NCI-H748 (cell line): ENCODE measurements around the gene ST8SIA1.
"Not testable (repeated sequence)": the region's sequence is repeated elsewhere in the genome, so short reads cannot be mapped to it uniquely, and the experiment has no call there.

ENCODE experiments used
- DNase-seq: peaks from one replicate; lab custom pipeline; 2025; ENCODE audit not compliant: unreplicated experiment; lab: John Stamatoyannopoulos, UW

ST8SIA1 gene, protein sequence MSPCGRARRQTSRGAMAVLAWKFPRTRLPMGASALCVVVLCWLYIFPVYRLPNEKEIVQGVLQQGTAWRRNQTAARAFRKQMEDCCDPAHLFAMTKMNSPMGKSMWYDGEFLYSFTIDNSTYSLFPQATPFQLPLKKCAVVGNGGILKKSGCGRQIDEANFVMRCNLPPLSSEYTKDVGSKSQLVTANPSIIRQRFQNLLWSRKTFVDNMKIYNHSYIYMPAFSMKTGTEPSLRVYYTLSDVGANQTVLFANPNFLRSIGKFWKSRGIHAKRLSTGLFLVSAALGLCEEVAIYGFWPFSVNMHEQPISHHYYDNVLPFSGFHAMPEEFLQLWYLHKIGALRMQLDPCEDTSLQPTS

DNA sequence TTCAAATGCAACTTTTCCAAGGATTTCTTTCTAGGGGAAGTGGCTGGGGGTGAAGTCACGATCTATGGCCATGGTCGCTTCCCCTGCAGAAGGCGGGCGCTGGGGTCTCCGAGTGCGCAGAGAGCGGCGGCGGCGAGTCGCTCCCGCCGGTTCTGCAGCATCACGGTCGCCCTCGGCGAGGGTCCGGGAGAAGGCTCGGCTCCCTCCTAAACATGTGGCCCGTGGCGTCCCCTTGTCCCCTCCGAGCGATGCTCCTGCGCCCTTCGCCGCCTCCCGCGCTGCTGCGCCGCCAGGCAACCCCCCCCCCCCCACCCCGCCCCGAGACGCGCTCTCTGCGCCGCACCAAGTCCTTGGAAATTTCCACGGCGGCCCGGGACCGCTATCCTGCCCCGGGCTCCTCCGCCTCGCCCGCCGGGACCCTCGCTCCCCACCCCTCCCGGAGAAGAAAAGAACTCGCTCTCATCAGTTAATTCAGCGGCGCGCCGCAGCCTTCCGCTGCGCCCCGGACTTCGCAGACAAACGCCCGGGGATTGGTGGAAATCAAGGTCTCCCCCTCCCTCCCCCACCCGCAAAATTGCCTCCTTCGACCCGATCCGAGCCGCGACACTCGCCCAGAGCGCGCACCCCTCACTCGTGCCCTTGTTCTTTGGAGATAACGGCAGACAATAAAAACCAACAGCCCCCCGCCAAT lies at the start of gene ST8SIA1:
Gene ST8SIA1, minus strand, starts transcription at position 298 of the 691 bp plus-strand sequence. CDS start 475 bp downstream, outside the sequence.
- peak; percentile 58 for DNase-seq

DNA sequence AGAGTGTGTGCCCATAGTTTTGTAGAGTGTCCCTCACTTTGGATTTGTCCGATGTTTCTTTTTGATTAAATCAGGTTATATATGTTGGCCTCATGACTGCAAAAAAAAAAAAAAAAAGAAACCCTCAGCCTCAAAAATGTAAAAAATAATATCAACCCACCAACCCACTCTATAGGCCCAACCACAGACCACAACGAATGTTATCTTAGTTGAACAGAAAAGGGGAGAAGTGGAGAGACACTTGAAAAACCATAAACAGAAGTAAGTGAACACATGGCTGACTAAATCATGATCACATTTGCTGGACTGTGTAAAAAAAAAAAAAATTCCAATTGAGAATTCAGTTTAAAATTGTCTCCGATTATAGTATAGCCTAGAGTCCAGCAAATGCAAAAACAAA lies 45.5 kb upstream of the ST8SIA1 start:
- DNase-seq, result no peak

DNA sequence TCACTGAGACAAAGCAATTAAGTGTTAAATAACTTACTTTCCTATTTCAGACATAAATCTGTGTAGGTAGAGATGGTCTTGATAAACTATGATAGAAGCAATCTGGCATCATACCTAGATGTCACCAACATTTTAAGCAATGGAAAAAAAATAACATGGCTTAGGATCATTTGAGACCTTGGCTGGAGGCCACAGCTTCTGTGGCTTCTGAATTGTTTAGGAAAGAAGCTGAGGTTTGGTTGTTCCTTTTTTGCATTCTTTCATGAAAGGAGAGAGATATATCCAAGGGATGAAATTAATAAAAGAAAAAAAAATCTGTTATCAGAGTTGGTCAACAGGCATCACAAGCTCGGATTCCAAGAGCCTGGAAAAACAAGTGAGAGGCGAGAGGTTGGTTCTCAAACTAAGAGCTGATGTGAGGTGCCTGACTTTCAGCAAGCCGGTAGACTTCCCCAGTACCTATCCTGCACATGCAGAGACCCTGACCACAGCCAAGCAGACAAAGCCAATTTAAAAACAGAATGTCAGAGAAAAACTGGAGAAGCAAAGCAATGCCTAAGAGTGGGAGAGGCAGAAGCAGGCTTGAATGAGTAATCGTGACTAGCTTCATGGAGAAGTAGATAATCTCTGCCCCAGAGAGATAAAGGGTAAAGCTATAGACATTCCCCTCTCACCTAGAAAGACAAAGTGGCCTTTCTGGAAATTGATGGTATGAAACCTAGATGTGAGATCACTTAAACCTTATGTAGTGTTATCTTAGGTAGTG lies 43.4 kb upstream of the ST8SIA1 start:
- no peak for DNase-seq

DNA sequence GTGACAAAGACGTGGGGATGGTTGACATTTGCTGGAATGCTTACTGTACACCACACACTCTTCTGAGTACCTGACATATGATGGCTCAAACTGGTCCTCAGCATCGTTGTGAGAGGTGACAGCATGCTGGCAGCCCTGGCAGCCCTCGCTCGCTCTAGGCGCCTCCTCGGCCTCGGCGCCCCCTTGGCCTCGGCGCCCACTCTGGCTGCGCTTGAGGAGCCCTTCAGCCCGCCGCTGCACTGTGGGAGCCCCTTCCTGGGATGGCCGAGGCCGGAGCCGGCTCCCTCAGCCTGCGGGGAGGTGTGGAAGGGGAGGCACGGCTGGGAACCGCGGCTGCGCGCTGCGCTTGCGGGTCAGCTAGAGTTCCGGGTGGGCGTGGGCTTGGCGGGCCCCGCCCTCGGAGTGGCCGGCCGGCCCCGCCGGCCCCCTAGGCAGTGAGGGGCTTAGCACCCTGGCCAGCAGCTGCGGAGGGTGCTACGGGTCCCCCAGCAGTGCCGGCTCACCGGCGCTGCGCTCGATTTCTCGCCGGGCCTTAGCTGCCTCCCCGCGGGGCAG lies 42.2 kb upstream of the ST8SIA1 start:
- not testable (repeated sequence) for DNase-seq

DNA sequence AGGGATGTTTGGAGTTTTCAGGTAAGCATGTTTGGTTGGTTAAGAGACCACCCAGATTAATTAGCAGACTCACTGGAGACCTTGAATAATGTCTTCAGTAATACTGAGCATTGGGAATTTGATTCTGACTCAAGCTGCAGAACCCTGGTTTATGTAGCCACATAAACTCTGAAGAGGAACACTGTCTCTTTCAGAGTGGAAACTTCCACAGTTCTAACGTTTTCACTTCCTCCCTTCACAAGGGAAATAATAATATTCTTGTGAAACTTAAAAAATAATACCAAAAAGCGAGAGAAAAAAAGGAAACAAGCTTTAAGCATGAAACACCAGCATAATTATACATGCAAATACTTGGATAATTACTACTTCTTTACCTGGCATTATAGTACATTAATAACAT lies 40.0 kb upstream of the ST8SIA1 start:
- no peak for DNase-seq

DNA sequence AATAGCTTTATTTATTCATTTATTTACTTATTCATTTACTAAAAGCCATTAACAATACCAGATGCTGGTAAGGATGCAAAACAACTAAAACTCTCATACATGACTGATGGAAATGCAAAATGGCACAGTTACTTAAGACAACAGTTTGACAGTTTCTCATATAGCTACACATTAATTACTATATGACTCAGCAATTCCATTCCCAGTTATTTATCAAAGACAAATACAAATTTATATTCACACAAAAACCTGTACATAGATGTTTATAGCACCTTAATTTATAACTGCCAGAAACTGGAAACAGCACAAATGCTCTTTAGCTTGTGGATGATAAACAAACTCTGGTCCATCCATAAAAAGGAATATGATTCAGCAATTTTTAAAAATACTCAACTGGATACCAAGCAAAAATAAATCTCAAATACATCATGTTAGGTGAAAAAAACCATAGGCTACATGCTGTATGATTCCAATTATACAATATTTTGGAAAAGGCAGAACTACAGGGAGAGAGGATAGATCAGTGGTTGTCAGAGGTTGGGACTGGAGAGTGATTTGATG lies 37.9 kb upstream of the ST8SIA1 start:
- no peak for DNase-seq

DNA sequence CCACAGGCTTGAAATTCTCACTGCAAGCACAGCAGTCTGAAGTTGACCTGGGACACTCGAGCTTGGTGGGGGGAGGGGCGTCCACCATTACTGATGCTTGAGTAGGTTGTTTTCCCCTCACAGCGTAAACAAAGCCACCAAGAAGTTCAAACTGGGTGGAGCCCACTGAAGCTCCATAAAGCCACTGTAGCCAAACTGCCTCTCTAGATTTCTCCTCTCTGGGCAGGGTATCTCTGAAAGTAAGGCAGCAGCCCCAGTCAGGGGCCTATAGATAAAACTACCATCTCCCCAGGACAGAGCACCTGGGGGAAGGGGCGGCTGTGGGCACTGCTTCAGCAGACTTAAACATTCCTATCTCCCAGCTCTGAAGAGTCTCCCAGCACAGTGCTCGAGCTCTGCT lies 31.7 kb upstream of the ST8SIA1 start:
- DNase-seq, result no peak

DNA sequence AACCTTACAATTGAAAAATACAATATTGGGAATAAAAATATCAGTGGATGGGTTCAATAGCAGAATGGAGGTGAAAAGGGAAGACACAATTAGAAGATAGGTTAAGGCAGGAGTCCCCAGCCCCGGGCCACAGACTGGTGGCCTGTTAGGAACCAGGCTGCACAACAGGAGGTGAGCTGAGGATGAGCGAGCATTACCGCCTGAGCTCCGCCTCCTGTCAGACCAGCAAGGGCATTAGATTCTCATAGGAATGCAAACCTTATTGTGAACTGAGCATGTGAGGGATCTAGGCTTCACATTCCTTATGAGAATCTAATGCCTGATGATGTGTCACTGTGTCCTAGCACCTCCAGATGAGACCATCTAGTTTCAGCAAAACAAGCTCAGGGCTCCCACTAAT lies 27.3 kb upstream of the ST8SIA1 start:
- DNase-seq, result no peak

DNA sequence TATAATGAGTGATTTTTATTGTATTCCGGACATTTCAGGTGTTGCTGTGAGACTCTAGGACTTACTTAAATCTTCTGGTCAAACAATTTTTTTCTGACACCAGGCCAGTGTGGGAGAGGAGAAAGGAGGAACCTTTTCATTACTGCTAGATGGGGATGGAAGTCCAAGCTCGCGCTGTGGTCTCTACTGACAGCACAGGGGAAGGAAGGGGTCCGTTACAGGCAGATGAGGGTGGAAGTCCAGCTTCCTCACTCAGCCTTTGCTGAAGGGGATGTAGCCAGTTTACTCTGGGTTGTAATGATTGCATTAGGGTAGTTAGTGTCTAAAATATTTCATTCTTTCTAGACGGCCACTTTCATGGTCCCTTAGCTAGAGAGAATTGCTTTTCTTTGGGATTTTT lies 26.3 kb upstream of the ST8SIA1 start:
- no peak for DNase-seq

DNA sequence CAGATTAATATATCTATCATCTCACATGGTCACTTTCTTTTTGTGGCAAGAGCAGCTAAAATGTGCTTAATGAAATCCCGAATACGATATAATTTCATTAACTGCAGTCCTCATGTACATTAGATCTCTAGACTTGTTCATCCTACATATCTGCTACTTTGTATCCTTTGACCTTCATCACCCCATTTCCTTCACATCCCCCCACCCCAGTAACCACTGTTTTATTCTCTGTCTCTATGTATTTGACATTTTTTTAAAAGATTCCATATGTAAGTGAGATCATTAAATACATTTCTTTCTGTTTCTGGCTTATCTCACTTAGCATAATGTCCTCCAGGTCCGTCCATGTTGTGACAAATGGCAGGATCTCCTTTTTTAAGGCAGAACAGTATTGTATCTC lies 23.0 kb upstream of the ST8SIA1 start:
- DNase-seq, result no peak

DNA sequence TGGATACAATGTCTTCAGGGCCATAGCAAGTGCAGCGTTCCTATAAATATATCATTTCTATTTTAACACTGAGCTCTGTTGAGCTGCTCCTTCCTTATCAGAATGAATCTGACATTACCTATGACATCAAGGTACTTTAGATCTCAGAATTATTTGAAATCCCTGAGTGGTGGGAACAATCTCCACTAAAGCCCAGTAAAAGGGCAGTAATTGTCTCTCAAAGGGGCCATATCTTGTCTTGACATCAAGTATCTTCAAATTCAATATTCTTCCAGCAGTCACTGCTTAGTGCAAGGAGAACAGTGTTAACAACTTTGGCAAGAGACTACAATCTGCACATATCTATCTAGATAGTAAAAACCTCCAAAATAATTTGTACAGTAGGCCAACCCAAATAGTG lies 21.7 kb upstream of the ST8SIA1 start:
- no peak for DNase-seq

DNA sequence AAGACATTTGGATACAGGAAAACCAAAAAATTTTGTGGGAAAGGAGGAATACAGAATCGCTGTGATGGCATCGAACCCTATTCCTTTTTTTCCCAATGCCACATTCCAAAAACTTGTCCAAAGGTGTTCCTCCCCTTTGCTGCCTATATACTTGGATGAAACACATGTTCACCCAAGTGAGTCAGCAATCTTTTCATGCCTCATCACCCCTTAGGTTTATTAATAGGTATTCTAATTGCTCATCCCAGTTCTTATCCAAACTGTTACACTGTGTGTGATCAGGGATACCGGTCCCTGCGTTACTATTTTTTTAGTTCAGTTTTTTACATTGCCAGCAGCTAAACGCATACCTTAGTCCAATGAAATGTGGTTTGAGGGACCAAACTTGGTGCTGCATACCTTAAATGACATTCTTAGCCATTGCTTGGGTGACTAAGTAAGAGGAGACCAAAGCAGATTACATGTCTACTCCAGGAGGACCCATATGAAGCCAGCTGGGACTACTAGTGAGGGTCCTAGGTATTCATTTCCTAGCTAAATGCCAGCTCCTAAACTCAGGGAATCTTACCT lies 20.6 kb upstream of the ST8SIA1 start:
- no peak for DNase-seq

DNA sequence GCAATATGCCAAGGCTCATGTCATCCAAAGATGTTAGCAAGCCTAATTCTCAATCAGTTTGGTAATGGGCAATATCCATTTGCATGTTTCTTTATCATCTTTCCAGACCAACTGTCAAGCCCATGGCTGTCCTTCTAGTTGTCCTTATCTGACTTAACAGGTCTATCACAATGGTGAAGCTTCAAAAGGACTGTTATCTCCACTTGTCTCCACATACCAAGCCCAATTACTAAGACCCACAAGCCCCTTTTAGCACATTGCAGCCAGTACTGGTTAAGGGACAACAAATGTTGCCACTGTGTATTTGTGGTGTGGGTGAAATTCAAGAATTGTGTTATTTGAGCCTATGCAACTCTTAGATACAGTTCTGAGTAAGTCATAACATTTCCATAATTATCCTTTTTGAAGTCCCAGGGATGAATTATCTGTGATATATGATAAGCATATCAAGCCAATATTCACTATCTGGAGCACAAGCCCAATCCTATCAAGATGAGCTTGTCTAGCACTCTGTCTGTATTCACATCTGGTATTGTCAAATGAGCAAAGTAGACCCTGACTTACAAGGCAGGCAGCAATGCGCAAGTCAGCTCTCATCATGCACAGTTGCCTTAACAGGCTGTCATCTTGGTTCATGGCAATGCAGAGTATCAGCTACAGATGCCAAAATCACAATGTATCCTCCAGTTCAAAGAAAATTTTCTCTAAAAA lies 19.3 kb upstream of the ST8SIA1 start:
- DNase-seq, result no peak

DNA sequence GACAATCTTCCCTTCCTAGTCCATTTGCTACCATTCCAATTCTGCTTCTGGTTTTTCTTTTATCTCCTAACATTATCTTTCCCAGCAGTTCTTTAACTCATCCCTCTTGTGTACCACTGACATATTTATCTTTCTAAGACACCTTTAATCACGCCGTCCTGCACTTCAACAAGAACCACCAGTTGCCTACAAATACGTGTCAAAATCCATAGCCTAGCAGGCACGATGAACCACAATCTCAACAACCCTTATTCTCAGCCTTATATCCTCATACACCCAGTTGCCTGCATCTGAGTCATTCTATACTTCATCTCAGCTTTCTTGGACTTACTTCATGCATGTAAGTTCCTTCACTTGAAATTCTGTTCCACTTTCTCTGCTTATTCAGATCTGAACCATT lies 16.4 kb upstream of the ST8SIA1 start:
- DNase-seq, result no peak

DNA sequence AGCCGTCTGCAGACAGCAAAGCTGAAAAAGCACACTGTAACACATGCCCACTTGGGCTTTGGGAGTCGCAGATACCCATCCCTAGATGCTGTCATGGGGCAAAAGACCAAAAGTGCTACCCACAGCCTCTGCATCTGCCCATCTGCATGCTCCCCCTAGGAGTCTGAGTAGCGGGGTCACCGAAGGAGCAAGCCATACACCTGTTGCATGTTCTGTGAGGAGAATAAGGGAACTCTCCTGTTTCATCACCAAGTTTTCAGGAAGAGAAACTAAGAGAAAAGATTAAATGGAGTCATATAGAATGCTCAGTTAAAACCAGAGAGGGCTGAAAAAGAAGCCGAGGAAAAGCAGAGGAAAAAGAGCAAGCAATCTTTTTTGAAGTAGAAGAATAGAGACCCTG lies 13.7 kb upstream of the ST8SIA1 start:
- DNase-seq, result no peak

DNA sequence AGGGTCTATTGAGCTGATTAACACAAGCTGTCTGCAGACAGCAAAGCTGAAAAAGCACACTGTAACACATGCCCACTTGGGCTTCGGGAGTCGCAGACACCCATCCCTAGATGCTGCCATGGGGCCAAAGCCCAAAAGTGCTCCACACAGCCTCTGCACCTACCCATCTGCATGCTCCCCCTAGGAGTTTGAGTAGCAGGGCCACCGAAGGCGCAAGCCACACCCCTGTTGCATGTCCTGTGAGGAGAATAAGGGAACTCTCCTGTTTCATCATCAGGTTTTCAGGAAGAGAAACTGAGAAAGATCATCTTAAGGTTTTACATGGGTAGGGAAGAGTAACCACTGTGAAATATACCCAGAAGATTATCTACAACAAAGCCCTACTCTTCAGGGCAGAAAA lies 5.6 kb upstream of the ST8SIA1 start:
- no peak for DNase-seq

DNA sequence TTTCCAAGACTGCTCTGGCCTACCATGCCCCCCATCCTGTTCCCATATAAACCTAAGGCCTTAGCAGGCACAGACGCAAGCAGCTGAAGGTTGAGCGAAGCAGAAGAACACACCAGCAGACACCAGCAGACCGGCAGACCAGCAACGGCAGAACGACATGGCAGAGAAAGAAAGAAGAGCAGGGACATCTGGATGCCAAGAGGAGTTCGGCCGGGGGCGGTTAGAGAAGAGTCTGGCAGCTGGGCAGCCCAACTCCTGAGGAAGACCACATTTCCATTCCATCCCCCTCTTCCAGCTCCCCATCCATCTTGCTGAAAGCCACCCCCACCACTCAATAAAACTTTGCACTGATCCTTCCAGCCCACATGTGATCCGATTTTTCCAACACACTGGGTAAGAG lies 5.2 kb upstream of the ST8SIA1 start:
- DNase-seq, result no peak

DNA sequence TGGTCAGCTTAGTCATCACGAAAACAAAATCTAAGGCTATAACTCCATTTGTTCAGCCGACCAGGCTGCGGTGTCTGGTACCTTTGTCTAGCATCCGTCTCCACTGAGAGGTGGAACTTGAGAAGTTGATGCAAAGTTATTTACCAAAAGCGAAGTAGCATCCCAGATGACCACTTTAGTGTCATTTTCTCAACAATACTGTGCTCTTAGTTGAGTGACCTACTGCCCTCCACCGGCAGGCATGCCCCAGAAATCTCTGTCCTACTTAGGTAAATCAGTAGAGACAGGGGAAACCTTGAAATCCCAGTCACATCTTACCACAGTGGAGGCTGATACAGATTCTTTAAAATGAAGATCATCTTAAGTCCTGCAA lies 1.3 kb upstream of the ST8SIA1 start:
- no peak for DNase-seq

DNA sequence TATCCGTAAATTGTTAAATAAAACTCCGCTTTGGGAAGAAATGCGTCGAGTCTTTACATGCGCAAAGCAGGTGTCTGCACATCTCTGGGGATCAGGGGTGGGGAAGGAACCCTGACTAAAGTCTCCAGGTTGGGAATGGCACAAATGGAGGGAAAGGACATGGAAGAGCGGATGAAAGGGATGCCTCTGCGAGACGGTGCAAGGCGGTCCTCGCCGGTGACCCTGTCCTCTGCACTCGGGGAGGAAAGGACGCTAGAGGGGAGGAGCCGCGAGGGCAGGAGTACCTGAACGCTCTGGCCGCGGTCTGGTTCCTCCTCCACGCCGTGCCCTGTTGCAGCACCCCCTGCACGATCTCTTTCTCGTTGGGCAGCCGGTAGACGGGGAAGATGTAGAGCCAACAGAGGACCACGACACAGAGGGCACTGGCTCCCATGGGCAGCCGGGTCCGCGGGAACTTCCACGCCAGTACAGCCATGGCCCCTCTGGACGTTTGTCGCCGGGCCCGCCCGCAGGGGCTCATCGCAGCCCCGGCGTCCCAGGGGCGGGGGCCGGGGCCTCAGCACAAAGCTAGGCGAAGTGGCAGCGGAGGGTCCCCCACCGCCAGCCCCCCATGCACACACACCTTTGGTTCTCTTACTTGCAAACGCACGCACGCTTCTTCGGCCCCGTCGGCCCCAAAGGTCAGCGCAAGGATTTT lies 646 bp downstream of the ST8SIA1 start:
- DNase-seq, result no peak

DNA sequence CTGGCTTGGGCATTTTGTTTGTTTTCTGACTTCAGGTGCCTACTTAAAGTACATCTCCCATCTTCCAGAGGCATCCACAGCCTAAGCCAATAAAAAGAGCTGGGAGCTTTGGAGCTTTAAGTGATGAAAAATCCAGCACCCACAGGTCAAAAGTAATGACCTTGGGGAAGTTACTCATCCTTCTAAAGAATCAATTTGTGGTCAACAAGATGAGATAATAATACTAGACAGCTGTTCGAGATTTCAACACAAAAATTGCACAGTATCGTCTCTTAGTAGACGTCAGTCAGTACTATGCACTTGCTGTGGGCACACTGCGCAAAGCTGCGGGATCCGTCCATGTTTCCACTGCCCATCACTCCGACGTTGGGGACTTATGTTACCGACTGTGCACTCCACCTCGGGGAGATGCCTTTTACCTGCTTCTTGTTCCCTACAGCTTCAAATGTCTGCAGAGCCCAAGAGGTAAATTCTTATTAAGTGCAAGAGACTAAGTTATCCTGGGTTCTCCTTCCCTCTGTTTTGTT lies 1.3 kb downstream of the ST8SIA1 start:
- DNase-seq, result no peak
